HL-60 (cell line): Measurements from ENCODE around the gene TAS1R1.
A peak's percentile ranks its signal among the peaks of the same experiment; 100 is the strongest.

Experiments
- DNase-seq, 2 experiments: peaks; one replicate each; pipeline ENCODE4 v3.0.0-alpha.2; 2010 to 2020; ENCODE audit warnings: low read depth in 1 of 2, low spot score in 1 of 2
- H3K27ac ChIP-seq: fragments of 250-450 bp; sonication (Bioruptor Pico); replicated peaks from 2 replicates; pipeline ENCODE4 v1.5.1; 2020; ENCODE audit warnings: mild to moderate bottlenecking, moderate library complexity
- H3K27me3 ChIP-seq: fragments of 250-450 bp; sonication (Bioruptor Pico); 2 replicates; pipeline ENCODE4 v1.5.1; 2021; ENCODE audit warnings: mild to moderate bottlenecking, moderate library complexity; ENCODE audit not compliant: insufficient read depth, poor library complexity, severe bottlenecking
- H3K4me3 ChIP-seq: replicated peaks from 2 replicates; pipeline ENCODE4 v1.5.1; 2011; ENCODE audit warnings: mild to moderate bottlenecking, control low read depth, low read length; ENCODE audit not compliant: insufficient read depth
- GABPA ChIP-seq: IDR thresholded peaks from 2 replicates; pipeline ENCODE4 v1.6.1; 2012; ENCODE audit warnings: low read depth
- POLR2AphosphoS5 ChIP-seq: IDR thresholded peaks from 2 replicates; pipeline ENCODE4 v1.6.1; 2012; ENCODE audit warnings: low read depth
- SPI1 ChIP-seq: IDR thresholded peaks from 2 replicates; pipeline ENCODE4 v1.6.1; 2012; ENCODE audit warnings: low read depth, mild to moderate bottlenecking, borderline replicate concordance
- TF ChIP-seq, protein P1 (sequence below): IDR thresholded peaks from 2 replicates; pipeline ENCODE4 v1.6.1; 2012; ENCODE audit warnings: low read depth; ENCODE audit not compliant: insufficient replicate concordance
- TF ChIP-seq, protein P2 (sequence below): IDR thresholded peaks from one replicate; pipeline ENCODE4 v1.5.1; 2011; ENCODE audit warnings: low read length, control low read depth, inconsistent platforms; ENCODE audit not compliant: insufficient read depth

Gene TAS1R1

DNA sequence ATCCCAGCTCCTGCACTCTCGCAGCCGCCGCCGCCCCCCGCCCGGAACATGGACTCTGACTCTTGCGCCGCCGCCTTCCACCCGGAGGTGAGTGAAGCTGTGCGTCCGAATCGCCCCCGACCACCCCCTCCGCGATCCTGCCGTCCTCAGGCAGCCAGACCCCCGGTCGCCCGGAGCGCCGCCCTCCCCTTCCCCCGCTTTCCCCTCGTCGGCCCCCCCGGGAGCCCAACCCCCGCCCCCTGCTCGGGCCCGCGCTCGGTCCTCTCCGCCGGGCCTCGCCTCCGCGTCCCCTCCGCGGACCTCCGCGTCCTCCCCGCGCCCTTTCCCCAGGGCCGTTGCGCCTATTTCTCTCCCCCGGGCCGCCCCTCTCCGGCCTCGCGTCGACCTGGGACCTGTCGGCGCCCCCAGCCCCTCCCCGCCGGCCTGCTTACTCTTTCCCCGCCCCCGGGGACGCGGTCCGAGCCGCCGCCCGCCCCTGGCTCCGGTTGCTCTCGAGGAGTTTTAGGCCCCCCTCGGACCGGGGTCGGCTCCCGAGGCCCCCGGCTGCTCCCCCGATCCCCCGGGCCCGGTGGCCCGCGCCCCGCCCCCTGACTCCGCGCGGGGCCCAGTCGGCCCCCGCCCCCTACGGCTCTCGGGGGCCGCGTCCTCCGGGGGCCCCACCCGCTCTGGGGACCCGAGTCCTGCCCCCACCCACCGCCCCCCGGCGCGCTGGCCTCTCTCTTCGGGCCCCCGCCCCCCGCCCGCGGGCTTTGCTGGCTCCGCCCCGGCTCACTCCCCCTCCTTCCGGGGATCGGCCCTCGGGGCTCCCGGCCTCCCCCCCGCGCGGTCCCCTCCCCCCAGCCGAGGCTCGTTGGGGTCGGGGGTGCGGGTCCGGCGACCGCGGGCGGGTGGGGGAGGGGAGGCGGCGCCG is 59.2 kb downstream of the TAS1R1 start:
- no peak for DNase-seq
- TF ChIP-seq SPI1: no peak
- TF ChIP-seq, protein P1, sequence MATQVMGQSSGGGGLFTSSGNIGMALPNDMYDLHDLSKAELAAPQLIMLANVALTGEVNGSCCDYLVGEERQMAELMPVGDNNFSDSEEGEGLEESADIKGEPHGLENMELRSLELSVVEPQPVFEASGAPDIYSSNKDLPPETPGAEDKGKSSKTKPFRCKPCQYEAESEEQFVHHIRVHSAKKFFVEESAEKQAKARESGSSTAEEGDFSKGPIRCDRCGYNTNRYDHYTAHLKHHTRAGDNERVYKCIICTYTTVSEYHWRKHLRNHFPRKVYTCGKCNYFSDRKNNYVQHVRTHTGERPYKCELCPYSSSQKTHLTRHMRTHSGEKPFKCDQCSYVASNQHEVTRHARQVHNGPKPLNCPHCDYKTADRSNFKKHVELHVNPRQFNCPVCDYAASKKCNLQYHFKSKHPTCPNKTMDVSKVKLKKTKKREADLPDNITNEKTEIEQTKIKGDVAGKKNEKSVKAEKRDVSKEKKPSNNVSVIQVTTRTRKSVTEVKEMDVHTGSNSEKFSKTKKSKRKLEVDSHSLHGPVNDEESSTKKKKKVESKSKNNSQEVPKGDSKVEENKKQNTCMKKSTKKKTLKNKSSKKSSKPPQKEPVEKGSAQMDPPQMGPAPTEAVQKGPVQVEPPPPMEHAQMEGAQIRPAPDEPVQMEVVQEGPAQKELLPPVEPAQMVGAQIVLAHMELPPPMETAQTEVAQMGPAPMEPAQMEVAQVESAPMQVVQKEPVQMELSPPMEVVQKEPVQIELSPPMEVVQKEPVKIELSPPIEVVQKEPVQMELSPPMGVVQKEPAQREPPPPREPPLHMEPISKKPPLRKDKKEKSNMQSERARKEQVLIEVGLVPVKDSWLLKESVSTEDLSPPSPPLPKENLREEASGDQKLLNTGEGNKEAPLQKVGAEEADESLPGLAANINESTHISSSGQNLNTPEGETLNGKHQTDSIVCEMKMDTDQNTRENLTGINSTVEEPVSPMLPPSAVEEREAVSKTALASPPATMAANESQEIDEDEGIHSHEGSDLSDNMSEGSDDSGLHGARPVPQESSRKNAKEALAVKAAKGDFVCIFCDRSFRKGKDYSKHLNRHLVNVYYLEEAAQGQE: no peak
- no peak for TF ChIP-seq GABPA
- TF ChIP-seq POLR2AphosphoS5: no peak
- TF ChIP-seq, protein P2, sequence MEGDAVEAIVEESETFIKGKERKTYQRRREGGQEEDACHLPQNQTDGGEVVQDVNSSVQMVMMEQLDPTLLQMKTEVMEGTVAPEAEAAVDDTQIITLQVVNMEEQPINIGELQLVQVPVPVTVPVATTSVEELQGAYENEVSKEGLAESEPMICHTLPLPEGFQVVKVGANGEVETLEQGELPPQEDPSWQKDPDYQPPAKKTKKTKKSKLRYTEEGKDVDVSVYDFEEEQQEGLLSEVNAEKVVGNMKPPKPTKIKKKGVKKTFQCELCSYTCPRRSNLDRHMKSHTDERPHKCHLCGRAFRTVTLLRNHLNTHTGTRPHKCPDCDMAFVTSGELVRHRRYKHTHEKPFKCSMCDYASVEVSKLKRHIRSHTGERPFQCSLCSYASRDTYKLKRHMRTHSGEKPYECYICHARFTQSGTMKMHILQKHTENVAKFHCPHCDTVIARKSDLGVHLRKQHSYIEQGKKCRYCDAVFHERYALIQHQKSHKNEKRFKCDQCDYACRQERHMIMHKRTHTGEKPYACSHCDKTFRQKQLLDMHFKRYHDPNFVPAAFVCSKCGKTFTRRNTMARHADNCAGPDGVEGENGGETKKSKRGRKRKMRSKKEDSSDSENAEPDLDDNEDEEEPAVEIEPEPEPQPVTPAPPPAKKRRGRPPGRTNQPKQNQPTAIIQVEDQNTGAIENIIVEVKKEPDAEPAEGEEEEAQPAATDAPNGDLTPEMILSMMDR: no peak
- peak overlapping the region; percentile 52 for H3K27ac ChIP-seq

GRCh38 chr1:6614929-6615785 is 60.0 kb downstream of the TAS1R1 start:
- Histone ChIP-seq H3K4me3 (peak overlapping the region; percentile 83), H3K27ac (no peak overlapping the region), H3K27me3 (no peaks in the 10 kb centered on the region)
- TF ChIP-seq, protein P2: no peak
- TF ChIP-seq POLR2AphosphoS5 (no peak), SPI1 (no peak), GABPA (no peak)
- TF ChIP-seq, protein P1: no peak
- no peak for DNase-seq

More for the DNA sequence above, 59.2 kb downstream of the TAS1R1 start:
- H3K4me3 ChIP-seq: peak overlapping the region; percentile 83
- H3K27me3 ChIP-seq: no peaks in the 10 kb centered on the region

DNA sequence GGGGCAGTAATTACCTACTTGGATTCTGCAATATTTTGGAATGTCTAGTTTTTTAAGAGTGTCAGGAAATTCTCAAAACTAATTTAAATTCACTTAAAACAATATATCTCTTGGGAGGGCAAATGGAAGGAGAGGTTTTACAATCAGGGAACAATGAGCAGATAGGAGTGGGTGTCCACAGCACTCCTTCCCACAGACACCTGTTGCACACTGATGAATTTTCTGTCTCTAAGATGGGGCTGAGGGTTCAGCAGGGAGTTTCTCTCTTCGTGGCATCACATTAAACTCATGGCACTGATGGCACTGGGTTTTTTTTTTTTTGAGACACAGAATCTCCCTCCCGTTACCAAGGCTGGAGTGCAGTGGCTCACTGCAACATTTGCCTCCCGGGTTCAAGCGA is 63.9 kb downstream of the TAS1R1 start:
- H3K27ac ChIP-seq: no peak overlapping the region
- DNase-seq: no peak
- no peak overlapping the region for H3K4me3 ChIP-seq
- no peaks in the 10 kb centered on the region for H3K27me3 ChIP-seq
- TF ChIP-seq POLR2AphosphoS5 (no peak), GABPA (no peak)
- TF ChIP-seq, protein P1: no peak
- TF ChIP-seq, protein P2: no peak
